ENCODE results near the gene RERE.

The RERE gene

DNA sequence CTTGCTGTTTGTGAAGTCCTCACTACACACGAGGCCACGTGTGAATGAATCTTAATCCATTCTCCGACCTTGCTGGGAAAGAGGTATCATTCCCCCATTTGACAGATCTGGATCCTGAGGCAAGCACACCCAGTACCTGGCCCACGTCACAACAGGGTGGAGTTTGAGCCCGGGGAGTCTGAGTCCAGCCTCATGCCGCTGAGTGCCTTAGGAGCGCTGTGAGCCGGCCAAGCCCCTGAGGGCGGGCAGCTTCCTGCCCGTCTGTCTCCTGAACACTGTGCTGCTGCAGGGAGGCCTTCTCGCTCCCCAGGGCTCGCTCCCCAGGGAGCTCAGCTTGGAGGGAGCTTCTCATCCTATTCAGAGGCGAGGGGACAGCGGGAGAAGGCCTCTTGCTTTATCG, 469.8 kb downstream of the RERE start:
- no peak for DNase-seq

- DNase-seq = no peak
These were observed 471.6 kb downstream of the RERE start for GRCh38 chr1:8345621-8346415.

- DNase-seq = no peak
These were observed 472.4 kb downstream of the RERE start for GRCh38 chr1:8344893-8345507.

GRCh38 chr1:8343464-8344001, 473.9 kb downstream of the RERE start:
- DNase-seq = peak; percentile 72

GRCh38 chr1:8343044-8343443, 474.4 kb downstream of the RERE start:
- no peak for DNase-seq

GRCh38 chr1:8342325-8342724, 475.1 kb downstream of the RERE start:
- no peak for DNase-seq

GRCh38 chr1:8340448-8340847, 477.0 kb downstream of the RERE start:
- DNase-seq = no peak

DNA sequence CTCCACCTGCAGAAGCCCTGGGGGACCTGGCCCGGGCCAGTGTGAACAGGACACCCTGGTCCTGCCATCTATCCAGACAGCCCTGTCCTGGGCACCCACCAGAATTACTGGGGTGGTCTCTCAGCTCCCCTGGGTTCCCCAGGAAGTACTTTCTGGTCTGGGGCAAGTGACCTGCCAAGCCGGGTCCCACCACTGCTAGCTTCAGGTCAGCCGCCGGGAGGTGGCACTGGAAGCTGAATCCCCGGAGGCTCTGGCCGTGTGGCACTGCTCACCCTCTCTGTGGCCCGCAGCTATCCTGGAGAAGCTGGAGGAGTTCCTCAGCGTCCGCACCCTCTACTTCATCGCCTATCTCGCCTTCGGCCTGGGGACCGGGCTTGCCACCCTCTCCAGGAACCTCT, 478.2 kb downstream of the RERE start:
- no peak for DNase-seq

- no peak for DNase-seq
These were observed 478.8 kb downstream of the RERE start for GRCh38 chr1:8338526-8339202.

DNA sequence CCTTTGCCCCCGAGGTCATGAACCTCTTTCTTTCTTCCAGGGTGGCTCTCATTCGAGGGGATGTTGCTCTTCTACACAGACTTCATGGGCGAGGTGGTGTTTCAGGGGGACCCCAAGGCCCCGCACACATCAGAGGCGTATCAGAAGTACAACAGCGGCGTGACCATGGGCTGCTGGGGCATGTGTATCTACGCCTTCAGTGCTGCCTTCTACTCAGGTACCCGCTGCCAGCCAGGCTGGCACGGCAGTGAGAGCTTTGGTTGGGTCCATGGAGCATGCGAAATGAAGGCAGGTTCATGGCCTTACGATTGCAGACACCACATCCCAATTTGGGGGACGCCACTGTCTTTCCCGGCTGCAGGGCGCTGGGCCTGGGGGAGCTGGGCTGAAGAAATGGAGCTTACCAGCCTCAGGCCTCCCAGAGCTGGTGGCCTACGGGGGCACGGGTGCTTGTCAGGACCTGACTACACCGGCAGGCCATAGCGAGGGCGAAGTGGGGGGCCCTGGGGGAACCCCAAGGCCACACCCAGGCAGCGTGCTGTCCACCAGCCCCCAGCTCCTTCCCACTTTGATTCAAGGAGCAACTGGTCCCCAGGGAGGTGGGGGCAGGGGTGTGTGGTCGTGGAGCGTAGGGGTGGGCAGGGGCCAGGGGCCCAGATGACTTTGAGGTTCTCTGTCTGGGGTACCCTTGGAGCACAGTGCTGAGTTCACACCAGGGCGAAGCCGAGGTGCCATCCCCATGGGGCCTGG, 479.5 kb downstream of the RERE start:
- no peak for DNase-seq

DNA sequence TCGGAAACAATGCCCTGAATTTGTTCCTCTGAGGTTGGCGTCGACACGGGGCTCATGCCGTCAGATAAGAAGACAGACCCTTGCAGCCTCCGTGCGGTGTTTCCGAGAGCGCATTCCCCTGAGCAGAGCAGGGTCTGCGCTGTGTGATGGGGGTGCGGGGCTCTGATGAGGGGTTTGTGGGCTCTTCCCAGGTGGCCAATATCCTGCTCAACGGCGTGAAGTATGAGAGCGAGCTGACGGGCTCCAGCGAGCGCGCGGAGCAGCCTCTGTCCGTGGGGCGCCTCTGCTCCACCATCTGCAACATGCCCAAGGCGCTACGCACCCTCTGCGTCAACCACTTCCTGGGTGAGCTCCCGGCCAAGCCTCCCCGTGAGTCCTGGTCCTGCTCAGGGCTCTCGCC, 482.2 kb downstream of the RERE start:
- no peak for DNase-seq

DNA sequence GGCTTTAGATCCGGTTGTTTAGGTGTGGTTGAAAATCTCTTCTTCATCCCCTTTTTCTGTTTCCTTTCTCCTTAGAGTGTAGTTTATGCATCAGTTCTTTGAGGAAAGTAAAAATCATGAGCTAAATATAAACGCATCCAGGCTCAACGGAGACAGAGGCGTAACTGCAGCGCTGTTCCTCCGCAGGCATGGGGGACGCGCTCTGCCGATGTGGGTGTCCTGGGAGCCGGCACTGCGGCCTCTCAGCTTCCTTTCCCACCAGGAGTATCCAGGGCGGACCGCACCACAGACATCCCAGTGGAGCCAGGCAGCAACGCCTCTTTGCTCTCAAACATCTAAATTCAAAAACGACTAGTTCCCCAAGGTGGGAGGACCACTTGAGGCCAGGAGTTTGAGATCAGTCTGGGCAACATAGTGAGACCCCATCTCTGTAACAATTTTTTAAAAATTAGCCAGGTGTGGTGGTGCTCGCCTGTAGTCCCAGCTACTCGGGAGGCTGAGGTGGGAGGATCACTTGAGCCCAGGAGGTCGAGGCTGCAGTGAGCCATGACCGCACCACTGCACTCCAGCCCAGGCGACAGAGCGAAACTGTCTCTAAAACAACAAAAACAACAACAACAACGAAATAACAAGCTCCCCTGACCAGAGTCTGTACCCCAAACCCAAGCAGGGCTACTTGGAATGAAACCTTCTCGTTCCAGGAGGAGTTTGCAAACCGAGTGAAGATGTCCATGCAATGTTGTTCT, 483.2 kb downstream of the RERE start:
- no peak for DNase-seq

DNA sequence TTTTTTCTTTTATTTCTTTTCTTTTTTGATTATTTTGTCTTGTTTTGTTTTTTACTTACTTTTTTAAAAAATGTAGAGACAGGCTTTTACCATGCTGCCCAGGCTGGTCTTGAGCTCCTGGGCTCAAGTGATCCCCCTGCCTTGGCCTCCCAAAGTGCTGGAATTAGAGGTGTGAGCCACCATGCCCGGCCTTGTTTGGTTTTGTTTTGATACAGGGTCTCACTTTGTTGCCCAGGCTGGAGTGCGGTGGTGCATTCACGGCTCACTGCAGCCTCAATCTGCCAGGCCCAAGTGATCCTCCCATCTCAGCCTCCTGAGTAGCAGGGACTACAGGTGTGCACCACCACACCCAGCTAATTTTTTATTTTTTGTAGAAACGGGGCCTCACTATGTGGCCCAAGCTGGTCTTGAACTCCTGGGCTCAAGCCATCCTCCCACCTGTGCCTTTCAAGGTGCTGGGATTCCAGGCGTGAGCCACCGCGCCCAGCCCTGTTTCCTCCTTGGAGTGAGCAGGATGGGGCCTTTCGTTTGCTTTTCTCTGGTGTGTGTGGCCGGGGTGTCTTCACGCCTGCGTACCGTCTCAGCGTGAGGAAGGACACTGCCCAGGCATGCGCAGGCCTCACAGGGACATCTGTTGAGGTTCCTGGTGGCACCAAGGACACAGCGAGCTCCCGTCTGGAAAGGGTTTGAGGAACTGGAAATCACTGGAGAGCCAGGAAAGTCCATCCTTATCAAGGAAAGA, 484.0 kb downstream of the RERE start:
- no peak for DNase-seq

DNA sequence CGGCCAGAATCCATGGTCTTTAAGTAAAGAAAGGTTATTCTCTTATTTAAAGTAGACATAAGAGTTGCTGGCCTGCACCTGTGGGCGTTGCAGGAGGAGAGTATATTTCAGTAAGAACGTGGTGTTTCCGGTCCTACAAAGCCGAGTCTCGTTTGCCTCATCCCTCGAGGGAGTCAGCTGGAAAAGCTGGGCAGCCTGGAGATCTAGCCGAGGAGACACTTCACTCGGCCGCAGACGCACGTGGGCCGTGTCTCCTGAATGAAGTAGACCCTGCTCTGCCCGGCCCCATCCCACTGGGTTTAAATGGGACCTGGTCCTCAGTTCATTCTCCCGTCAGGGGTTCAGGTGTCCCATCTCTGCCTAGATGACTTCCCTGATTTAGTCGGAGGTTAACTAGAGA, 484.6 kb downstream of the RERE start:
- no peak for DNase-seq

DNA sequence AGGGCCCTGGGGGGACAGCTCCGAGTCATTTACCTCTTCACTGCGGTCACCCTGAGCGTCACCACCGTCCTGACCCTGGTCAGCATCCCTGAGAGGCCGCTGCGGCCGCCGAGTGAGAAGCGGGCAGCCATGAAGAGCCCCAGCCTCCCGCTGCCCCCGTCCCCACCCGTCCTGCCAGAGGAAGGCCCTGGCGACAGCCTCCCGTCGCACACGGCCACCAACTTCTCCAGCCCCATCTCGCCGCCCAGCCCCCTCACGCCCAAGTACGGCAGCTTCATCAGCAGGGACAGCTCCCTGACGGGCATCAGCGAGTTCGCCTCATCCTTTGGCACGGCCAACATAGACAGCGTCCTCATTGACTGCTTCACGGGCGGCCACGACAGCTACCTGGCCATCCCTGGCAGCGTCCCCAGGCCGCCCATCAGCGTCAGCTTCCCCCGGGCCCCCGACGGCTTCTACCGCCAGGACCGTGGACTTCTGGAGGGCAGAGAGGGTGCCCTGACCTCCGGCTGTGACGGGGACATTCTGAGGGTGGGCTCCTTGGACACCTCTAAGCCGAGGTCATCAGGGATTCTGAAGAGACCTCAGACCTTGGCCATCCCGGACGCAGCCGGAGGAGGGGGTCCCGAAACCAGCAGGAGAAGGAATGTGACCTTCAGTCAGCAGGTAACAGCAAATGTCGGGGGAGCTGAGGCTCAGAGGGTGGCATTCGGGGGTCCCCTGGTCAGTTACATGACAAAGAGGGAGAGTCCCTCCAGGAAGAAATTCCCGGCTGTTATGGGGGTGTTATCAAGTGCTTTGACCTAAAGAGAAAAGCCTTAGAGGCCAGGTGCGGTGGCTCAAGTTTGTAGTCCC, 486.9 kb downstream of the RERE start:
- no peak for DNase-seq

DNA sequence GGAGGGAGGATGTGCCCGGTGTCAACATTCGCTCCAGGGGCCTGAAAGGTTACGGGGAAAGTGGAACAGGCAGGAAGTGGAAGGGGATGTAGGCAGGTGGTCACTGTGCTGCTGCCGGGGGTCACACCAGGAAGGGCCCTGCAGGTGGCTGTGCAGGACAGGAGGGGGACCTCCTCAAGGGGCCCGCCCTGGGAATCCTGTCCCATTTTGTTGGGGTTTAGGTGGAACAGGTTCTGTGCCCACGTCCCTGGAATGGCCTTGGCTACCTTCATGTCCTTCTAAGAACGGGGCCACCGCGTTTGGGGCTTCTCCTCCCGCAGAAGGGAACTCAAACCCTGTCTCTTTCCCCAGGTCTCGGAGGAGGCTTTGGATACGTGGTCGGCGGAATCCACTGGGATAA, 487.6 kb downstream of the RERE start:
- DNase-seq = no peak

DNA sequence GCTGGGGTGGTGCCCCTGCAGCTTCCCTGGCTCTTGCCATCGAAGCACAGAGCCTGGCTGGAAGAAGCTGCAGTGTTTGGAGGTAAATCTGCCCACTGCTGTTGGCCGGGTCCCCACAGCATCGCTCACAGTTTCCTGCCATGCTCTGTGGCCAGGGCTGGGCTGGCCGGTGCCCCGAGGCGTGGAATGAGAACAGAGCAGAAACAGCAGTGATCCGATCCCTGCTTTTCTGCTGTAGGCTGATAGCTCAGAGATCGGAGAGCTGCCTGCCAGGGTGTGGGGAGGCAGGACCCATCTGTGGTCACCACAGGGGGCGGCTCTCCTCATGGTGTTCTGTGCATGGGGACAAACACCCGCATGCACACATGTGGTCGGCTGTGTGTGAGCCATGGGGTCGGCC, 488.0 kb downstream of the RERE start:
- DNase-seq = no peak

DNA sequence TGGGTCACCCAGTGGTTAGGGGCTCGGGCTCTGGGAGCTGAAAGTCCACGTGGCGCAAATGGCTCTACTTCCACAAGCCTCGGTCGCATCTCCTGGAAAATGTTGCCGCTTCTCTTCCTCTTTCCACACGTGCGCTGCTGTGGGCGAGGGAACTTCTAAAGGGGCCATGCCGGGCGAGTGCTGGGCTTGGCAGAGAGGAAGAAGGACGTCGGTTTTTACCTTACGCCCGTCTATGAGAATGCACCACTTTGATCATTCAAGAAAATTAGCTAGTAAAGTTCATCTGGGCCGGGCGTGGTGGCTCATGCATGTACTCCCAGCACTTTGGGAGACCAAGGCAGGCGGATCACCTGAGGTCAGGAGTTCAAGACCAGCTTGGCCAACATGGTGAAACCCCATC, 489.2 kb downstream of the RERE start:
- no peak for DNase-seq

DNA sequence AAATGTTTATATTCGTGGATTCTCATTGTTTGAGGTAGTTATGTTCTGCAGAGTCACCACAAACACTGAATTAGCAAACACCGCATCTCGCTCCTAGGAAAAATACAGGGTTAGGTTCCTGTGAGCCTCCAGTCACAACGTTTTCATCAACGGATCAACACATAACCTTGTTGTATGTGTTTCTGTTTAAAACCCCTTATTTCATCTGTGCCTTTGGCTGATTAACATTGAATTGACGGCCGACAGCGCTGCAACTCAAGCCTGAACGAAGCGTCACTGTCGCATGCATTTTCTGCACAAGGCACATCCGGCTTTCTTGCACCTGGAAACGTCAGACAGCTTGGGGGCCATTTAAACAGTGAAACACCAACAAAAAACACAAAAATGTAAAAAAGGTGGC, 491.2 kb downstream of the RERE start:
- no peak for DNase-seq

DNA sequence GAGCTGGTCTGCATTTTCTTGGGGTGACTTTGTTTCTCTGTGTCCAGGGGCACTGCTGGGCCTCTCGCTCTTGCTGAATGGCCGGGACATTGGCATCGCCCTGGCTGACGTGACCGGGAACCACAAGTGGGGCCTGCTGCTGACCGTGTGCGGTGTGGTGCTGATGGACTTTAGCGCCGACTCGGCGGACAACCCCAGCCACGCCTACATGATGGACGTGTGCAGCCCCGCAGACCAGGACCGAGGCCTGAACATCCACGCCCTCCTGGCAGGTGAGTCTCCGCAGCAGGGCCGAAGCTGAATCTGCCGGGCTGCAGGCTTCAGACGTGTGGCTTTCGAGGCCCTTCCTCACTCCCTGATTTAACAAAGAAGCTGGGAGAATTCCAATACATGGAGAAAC, 491.7 kb downstream of the RERE start:
- DNase-seq = no peak
